SW 1271 (cell line): ENCODE results near the gene EFCAB8.

ENCODE experiments used
- DNase-seq, 2 experiments: peaks; one replicate each; lab custom pipeline; 2025; lab: John Stamatoyannopoulos, UW

EFCAB8 gene, protein sequence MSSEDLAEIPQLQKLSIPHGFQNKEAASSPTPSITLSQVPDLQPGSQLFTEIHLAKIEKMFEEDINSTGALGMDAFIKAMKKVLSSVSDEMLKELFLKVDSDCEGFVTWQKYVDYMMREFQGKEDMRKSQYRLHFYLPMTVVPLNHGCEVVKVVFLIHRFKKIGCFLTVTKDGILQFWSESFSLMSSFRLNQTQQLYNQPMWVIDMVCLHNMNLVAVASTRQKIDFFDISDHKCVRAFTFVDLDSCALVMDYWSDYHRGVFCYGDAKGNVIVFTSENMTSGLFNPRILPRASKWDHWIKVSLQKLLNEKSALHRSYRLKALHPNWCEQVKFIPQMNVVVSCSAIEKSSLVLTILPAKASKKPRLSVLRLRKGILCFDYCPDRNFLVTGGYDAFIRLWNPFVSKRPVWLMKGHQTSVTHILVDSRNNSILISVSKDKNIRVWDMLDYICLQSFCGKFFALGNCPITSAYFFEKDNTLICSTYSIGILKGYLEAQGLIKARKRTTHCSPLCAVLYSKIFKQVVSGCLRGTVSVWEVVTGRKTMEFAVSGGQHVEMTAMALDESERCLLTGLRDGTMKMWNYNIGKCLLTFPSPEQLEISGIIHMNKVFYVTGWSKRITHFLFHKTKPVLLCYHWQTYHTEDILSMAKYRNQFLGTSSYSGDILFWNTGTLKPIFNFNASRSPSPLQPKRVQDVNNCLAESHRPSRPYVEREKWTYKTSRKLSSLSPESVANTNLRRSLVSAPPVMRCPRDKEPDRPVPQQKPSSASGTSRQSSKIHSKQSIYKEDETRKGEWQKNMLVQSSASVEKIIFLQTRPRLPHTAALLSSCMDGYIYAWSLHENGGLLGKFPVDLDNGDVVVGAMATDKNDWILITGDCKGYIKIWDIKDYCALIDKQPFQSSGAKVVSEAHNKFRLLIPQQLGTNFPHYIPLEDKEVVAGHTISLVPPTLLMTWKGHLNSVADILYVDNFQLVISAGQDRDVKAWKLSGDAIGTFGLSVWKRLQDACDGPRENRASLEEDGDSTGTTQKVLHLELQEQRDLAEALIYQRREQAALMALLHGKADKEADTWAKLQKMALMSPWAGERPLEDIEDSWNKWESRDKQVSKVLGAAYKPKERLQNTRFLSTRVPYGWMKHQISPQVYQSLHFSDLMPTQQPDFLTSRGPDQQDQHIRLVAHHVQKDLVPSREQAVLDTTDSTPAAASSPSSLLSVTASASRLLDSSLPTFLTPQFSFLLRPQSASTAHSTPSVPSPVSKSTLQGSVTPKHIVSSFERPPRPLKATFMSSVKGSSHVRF

DNA sequence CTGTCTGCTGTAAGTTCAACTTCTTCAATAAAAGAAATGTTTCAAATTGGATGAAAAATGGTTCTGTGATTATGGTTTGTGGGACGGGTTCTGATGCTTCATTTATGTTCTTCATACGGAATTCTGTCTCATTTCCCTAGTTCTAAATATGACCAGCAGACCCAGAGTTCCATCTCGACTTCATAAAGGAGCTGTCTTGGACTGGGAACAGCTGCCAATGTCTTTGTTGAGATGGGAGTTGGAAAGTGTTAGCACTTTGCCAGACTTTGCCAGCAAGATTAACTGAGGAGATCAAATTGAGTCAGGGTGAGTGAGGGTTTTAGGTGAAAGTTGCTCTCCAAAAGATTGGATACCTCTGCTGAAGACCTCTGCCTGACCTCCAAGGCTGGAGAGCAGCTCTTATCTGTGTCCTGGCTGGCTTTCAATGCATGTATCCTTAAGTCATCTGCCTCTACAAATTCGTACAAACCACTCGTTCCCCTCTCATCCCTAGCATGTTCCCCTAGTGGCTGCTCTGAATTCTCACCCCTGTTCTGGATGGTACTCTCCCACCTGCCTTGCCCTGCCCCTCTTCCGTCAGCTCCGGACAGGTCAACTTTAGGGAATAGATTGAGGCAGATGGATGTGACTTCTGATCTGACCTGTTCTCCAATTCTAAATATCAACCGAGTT, at the start of gene EFCAB8:
Gene EFCAB8, plus strand, starts transcription at position 223 of the 672 bp plus-strand sequence. CDS start 4,870 bp downstream, outside the sequence.
- DNase-seq: no peak

DNA sequence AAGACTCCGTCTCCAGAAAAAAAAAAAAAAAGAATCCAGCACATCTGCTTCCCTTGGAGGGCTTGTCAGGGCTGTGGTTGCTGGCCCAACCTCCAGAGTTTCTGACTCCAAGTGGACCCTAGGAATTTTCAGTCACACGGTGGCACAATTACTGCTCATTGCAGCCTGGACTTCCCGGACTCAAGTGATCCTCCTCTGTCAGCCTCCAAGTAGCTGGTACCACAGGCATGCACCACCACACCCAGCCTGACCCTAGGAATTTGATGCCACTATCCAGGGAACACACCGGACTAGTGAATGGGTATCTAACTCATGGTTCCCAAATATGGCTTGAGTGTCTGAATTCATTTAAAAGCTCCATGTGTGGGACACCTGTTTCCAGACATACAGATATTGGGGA, 48.8 kb upstream of the EFCAB8 start:
- DNase-seq: no peak

DNA sequence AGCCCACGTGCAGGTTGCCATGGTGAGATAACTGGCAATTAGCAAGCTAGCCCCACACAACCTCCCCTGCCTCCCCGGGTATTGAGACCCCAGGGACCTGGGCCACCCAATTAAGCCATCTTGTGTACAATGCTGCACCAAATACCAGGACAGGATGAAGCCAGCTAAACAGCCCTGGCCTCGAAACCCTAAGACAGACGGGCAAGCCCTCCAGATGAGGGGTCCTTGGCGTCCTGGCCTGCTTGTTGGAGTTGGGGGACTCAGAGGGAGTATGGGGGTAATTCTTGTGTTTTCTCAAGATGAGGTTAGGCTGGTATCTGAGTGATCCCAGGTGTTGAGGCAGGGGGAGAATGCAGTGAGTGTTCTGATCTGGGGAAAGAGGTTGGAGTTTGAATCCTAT, 47.8 kb upstream of the EFCAB8 start:
- DNase-seq: no peak

DNA sequence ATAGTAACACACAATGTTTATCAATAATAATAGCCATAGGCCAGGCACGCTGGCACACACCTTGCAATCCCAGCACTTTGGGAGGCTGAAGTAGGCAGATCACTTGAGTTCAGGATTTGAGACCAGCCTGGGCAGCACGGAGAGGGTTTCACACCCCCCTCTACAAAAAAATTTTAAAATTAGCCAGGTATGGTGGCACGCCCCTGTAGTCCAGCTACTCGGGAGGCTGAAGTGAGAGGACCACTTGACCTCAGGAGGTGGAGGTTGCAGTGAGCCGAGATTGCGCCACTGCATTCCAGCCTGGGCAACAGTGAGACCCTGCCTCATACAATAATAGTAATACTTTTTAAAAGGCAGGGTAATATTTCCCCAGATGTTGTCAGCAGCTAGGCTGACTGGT, 46.8 kb upstream of the EFCAB8 start:
- DNase-seq: no peak

DNA sequence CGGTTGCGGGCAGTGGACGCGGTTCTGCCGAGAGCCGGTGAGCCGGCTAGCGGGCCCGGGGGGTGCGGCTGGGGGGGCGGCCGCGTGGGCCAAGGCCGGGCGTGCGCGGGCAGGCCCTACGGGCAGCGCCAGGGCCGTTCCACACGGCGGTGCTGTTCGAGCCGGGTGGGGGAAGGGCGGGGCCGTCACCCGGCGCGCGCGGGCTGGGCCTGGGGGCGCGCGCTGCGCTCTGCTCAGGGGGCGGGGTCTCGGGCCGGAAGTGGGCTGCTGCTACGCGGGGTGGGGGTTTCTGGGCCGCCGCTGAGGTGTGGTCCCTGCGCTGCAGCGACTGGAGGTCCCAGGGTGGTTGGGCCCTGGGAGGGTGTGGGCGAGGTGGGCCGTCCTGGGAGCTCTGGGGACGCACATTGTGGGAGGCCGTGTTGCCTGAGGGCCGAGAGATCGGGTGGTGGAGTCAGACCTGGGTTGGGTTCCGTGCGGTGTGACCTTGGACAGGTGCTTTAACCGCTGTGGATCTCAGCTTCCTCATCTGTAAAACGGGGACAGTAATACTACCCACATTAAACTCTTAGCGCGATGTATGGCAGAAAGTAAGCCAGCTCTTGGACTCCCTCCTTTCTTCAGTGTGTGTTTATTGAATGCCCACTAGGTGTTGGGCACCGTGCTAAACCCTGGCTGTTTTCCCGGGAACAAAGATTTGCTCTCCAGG, 38.6 kb upstream of the EFCAB8 start:
- peak; percentile 32 to 78 for DNase-seq

DNA sequence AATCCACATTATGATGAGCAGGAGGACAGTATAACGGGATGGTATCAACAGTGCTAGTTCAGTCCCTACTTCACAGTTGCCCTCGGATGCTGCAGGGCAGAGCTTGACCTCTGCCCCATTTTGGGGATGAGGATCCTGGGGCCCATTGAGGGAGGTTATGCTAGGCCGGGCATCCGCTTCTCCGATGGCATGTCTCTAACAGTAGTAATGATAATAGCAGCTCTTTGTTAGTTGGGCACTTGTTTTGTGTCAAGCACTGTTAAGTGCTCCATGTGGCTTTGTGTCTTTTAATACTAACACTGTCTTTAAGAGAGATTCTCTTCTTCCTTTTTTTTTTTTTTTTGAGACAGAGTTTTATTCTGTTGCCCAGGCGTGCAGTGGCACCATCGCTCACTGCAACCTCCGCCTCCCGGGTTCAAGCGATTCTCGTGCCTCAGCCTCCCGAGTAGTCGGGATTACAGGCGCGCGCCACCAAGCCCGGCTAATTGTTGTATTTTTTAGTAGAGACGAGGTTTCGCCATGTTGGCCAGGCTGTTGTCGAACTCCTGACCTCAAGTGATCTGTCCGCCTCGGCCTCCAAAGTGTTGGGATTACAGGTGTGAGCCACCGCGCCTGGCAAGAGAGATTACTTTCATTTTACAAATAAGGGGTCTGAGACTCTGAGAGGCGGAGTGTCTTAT, 37.9 kb upstream of the EFCAB8 start:
- no peak for DNase-seq

DNA sequence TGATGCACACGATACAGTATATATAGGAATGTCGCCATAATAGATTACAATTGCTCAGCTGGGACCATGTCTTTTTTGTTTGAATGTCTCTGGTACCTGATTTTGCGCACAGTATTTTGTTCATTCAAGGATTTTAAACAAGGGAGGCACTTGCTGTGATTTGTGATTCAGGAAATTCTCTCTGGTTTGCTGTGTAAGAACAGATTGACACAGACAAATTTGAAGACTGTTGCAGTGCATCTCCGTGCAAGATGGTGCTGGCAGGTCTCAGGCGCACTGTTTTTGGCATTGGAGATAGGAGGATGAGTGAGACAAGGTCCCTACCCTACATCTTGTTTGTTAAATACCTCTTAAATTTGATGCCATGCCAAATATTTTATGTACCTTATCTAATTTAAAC, 36.5 kb upstream of the EFCAB8 start:
- no peak for DNase-seq

DNA sequence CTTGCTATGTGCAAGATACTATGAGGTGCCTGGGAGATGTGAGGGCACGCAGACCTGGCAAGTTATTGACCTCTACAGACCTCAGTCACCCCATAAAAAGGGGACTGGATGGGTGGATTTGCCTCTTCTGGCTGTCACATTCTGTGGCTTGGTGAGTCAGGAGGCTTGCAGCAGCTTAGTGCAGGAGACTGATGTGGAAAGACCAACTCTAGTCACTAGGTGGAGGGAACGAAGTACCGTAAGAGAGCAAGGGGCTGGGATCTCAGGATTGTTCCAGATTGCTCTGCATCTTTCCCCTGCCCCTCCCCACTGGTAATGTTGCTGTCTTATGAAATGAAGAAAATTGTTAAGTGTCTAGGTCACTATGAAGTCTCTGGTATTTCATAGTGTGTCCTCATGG, 35.6 kb upstream of the EFCAB8 start:
- peak; percentile 33 to 56 for DNase-seq

DNA sequence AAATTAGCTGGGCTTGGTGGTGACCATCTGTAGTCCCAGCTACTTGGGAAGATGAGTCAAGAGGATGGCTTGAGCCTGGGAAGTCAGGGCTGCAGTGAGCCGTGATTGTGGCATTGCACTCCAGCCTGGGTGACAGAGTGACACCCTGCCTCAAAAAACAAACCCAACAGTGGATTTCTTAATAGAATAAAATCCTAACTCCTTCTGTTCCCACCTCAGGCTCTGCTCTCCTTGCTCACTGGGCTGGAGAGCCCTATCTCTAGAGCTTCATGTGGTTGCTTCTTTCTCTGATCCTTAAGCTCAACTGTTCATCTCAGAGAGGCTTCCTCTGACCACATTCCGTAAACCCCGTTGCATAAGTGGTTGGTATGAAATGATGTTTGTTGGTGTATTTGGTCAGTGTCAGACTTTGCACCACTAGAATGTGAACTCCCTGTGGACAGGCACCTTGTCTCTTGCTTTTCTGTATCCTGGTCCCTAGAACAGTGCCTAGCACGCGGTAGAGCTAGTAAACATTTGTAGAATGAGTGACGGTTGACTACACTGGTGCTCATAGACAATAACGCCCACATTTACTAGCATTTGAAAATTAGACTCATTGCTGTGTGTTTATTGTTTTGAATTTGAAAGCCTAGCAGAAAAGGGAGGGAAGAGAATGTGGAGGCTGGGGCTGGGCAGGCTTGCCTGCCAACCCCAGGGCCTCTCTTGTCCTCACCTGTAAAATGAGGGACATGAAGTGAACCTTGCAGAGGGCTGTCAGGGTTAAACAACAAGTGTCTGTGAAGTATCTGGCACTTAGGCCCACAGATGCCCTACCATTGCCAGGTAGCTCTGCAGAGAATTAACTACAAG, 34.8 kb upstream of the EFCAB8 start:
- no peak for DNase-seq

DNA sequence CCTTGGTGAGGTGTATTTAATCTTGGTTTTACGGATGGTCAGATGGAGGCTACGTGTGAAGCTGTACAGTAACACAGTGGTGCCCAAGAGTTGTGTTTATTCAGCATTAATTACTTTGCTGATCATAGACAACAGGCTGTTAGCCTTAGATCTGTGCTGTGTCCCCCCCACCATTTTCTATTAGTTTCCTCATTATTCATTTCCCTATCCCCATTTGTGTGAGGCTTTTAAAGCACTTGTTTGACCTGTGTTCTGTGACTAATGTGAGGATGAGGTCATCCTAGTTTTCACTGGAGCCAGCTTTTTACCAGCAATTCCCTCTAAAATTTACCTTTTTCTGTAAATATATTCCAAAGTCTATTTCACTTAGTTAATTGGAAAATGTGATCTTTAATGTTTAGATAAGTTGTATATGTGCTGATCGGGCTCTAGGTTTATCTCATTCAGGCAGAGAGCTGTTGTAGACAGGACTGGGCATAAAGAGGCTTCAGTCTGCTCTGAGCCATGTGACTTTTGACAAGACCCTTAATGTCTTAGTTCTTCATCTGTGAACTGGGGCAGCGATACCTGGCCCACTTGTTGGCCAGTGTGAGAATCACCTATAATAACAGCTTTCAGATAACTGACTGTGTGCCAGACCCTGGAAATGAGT, 30.6 kb upstream of the EFCAB8 start:
- no peak for DNase-seq

DNA sequence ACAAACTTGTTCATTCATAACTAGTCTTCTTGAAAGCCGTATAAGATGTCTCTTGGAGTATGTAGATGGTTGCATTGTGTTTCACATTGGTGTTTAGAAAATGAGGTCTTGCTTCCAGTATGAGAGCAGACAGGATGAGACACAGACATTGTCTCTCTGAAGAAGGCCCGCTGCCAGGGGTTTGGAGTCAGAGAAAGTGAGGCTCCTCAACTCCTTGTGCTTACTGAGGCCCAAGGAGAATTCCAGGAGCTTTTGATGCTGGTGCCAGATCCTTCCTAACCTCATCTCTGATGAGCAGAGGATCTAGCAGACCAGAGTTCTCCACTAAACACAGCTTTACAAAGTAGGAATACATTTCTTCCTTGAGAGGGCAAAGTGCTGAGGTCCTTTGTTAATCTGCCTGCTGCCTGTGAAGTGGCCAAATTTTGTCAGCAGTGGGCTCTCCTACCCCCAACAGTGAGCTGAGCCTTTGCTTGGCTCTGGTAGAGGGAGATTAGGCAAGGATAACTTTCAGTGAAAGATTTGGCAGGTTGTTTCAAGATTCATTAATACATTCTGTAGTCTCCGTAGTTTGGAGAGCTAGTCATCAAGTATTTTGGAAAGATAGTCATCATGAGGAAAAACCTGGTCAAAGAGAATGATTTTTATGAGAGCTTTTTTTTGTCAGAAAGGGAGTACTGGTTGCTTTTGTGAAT, 29.3 kb upstream of the EFCAB8 start:
- DNase-seq: no peak

DNA sequence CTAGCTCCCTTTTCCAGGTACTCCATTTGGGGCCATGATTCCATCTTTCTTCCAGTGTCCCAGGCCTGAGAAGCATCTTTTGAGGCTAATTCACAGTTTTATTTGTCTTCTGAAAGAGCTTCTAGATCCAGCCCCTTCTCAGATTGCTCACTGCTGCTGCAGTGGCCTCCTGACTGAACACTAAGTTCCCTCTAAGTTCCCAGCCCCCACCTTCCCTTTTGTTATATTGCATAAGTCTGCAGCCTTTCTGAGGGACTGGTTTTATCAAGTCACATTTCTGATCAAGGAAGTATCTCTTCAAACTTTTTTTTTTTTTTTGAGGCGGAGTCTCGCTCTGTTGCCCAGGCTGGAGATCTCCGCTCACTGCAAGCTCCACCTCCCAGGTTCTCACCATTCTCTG, 28.3 kb upstream of the EFCAB8 start:
- DNase-seq: no peak

DNA sequence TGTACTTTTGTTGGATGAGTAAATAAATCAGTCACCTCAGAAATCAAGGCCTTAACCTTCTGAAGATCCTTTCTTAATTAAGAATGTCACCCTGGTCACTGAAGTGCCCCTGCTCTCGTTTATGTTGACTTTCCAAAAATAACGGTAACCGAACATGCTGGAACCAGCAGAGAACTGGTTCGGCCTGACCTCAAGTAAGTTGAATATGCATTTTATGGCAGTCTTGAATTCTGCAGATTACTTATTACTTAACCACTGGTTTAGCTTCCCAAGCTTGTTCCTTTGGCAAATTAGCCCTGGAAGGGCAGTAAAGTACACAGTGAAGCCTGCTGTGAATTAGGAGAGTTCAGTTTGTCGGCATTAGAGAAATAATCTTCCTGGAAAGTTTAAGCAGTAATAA, 26.7 kb upstream of the EFCAB8 start:
- no peak for DNase-seq

DNA sequence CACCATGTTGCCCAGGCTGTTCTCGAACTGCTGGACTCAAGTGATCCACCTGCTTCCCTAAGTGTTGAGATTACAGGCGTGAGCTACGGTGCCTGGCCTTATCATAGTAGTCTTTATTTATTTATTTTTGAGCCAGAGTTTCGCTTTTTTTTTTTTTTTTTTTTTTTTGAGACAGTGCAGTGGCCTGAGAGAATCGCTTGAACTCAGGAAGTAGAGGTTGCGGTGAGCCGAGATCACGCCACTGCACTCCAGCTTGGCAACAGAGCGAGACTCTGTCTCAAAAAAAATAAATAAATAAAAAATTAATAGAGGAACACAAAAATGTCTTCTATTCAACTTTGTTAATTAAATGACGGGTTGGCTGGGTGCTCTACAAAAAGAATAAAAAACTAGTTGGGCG, 26.1 kb upstream of the EFCAB8 start:
- DNase-seq: no peak

DNA sequence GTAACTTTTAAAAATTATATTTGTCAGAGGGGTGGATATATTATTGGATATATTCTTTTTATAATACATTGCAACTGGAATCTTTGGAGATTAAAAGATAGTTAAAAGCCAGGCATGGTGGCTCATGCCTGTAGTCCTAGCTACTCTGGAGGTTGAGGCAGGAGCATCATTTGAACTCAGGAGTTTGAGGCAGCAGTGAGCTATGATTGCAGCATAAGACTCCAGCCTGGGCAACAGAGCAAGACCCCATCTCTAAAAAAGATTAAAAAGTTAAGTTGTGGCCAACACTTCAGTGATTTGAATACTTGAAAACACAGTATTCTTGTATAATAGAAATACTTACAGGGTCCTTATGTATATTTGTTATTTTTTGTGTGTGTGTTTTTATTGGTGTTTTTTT, 23.8 kb upstream of the EFCAB8 start:
- DNase-seq: no peak

DNA sequence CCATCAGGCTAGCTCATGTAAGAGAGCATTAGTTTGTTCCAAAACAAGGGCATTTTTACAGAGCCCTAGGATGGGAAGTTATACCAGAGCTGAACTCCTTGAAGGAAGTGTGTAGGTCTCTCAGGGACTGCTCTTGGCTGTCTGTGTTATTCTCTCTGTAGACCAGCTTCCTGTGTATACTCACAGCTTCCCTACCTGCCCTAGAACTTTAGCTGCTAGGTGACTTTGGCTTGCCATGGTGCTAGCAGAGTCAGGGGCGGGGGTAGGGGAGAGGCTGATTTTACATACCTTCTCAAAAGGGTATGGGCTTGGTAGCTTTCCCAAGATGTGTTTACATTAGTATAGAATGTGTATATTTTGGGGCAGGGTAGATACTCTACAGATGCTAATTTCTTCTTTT, 21.6 kb upstream of the EFCAB8 start:
- DNase-seq: no peak

DNA sequence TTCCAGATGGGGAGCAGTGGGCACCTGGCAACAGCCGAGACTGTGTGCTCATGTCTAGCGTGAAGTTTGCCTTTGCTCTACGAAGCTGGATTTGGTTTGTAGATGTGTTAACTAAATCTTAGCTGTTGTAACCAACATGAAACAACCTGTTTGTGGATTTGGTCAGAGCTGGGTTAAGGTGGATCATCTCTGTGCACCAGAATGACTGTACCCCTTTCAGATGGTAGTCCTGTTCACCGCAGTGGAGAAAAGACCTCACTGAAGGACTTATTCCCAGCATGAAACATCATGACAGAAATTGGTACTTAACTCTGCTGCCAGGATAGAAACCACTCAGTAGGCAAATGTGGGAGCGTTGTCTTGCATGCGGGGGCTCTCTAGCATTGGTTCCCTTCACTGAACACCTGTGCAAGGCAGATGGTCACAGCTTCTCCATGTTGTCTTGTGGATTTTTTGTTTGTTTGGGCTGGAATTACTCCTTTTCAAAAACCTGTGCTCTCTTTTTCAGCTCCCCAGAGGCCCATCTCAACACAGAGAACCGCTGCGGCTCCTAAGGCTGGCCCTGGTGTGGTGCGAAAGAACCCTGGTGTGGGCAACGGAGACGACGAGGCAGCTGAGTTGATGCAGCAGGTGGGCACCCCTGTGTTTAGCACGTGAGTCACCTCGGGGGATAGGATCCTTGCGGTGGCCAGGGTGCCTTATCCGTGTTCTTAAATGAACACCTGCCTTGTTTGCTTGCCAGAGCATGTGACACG, 19.3 kb upstream of the EFCAB8 start:
- DNase-seq: no peak

DNA sequence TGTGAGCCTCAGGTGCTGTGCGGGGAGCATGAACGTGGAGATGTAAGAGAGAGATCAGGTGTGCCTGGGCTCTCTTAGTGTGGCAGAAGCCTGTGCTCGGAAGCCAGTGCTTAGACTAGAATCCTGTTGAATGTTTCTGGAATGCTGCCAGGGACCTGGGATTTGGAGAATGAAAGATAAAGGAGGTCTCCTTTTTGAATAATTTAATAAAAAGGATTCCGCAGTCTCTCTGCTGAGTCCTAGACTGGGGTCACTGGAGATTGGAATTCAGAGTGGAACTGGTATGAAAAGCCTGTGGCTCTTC, 18.8 kb upstream of the EFCAB8 start:
- DNase-seq: no peak
